ENCODE data around the gene METTL17.

GRCh38 chr14:20969336-20969735 is 20.4 kb upstream of the METTL17 start:
- TF ChIP-seq USF2 (IDR thresholded peaks at IDR 0.05; ENCODE audit: low read length) (no peak), CTCF (IDR thresholded peaks at IDR 0.05; ENCODE audit: control extremely low read depth in 1 of 3, insufficient read depth in 1 of 3, low read depth in 1 of 3, low read length in 3 of 3) (no peak), FOSL1 (IDR thresholded peaks at IDR 0.05; ENCODE audit: insufficient read depth, low read depth, low read length) (no peak), POLR2A (IDR thresholded peaks at IDR 0.05; ENCODE audit: control extremely low read depth in 1 of 2, low read depth in 2 of 2, low read length in 2 of 2) (no peak), ATF2 (IDR thresholded peaks at IDR 0.05; ENCODE audit: low read length) (no peak), CEBPB (IDR thresholded peaks at IDR 0.05; ENCODE audit: low read depth, low read length) (no peak), EZH2 (IDR thresholded peaks at IDR 0.05; ENCODE audit: low read depth, low read length, severe bottlenecking) (no peak), SP1 (IDR thresholded peaks at IDR 0.05; ENCODE audit: low read depth, low read length) (no peak), CHD1 (IDR thresholded peaks at IDR 0.05; ENCODE audit: low read depth, low read length) (no peak), JUN (IDR thresholded peaks at IDR 0.05; ENCODE audit: low read depth, low read length) (no peak), SUZ12 (IDR thresholded peaks at IDR 0.05; ENCODE audit: low read length) (no peak), RAD21 (IDR thresholded peaks at IDR 0.05 in 1 of 2, conservative IDR thresholded peaks at IDR 0.05 in 1 of 2; ENCODE audit: low read depth in 2 of 2, low read length in 2 of 2) (no peak)
